Mesothelial cell of epicardium (in vitro differentiated cells): ENCODE results near the gene TICAM1. TPM values are rescaled to one million over a fixed set of nuclear protein-coding genes. Genes with fewer than 3 reads are reported as not detected.
A peak's percentile ranks its signal among the peaks of the same experiment; 100 is the strongest.

Experiments
- DNase-seq, 2 experiments: peaks; one replicate each; pipeline ENCODE4 v3.0.0; 2021; ENCODE audit warnings: low spot score in 2 of 2; ENCODE audit not compliant: unreplicated experiment in 2 of 2
- H3K27ac Mint-ChIP-seq: 2 replicates; pipeline ENCODE4 v1.8.0; 2021; ENCODE audit warnings: mixed read lengths
- H3K27me3 Mint-ChIP-seq: 2 replicates; pipeline ENCODE4 v1.8.0; 2021; ENCODE audit warnings: low read depth, mixed read lengths
- H3K36me3 Mint-ChIP-seq: 2 replicates; pipeline ENCODE4 v1.8.0; 2021; ENCODE audit warnings: mixed read lengths
- H3K4me1 Mint-ChIP-seq: 2 replicates; pipeline ENCODE4 v1.8.0; 2021; ENCODE audit warnings: mixed read lengths
- H3K4me3 Mint-ChIP-seq: 2 replicates; pipeline ENCODE4 v1.8.0; 2021; ENCODE audit warnings: mild to moderate bottlenecking, moderate library complexity, mixed read lengths
- H3K9me3 Mint-ChIP-seq: 2 replicates; pipeline ENCODE4 v1.8.0; 2021; ENCODE audit warnings: mixed read lengths
- CTCF ChIP-seq: fragments of 200-600 bp; sonication (generic); IDR thresholded peaks from one replicate; pipeline ENCODE4 v1.5.0; 2021; ENCODE audit warnings: antibody characterized with exemption; ENCODE audit not compliant: unreplicated experiment
- total RNA-seq: library from RNA; stranded (reverse); gene quantifications from 3 replicates; pipeline ENCODE4 v1.2.1, GENCODE V29; 2021

TICAM1 gene
- total RNA-seq, 1 donor from 2014 or later: 7.6 TPM

- no peak overlapping the region for H3K27ac Mint-ChIP-seq
- H3K27me3 Mint-ChIP-seq: no peaks in the 10 kb centered on the region
- peaks cover 2% of the 10 kb centered on the region for H3K4me1 Mint-ChIP-seq
- no peaks in the 10 kb centered on the region for H3K9me3 Mint-ChIP-seq
- H3K4me3 Mint-ChIP-seq: no peak overlapping the region
- TF ChIP-seq CTCF: peak; percentile 54
- peaks cover 2% of the 10 kb centered on the region for H3K36me3 Mint-ChIP-seq
- DNase-seq: peak; percentile 61 to 75
These were observed 27.5 kb downstream of the TICAM1 start for GRCh38 chr19:4803736-4804695.

GRCh38 chr19:4802711-4803110 lies 28.8 kb downstream of the TICAM1 start:
- Mint-ChIP-seq H3K4me3 (no peak overlapping the region), H3K36me3 (peaks cover 8% of the 10 kb centered on the region), H3K4me1 (peaks cover 2% of the 10 kb centered on the region), H3K27me3 (no peaks in the 10 kb centered on the region), H3K27ac (no peak overlapping the region), H3K9me3 (no peaks in the 10 kb centered on the region)
- DNase-seq: no peak
- no peak for TF ChIP-seq CTCF

- H3K4me1 Mint-ChIP-seq: peaks cover 2% of the 10 kb centered on the region
- DNase-seq: no peak
These were observed 30.4 kb downstream of the TICAM1 start for GRCh38 chr19:4801085-4801619.

GRCh38 chr19:4800591-4801081 lies 30.9 kb downstream of the TICAM1 start:
- Mint-ChIP-seq H3K27me3 (no peaks in the 10 kb centered on the region), H3K4me1 (peaks cover 2% of the 10 kb centered on the region), H3K4me3 (peak overlapping the region; percentile 8), H3K9me3 (no peaks in the 10 kb centered on the region), H3K27ac (no peak overlapping the region), H3K36me3 (peaks cover 12% of the 10 kb centered on the region)
- no peak for TF ChIP-seq CTCF
- DNase-seq: no peak

More at GRCh38 chr19:4801085-4801619, 30.4 kb downstream of the TICAM1 start:
- no peak for TF ChIP-seq CTCF
- H3K36me3 Mint-ChIP-seq: peaks cover 12% of the 10 kb centered on the region
- no peaks in the 10 kb centered on the region for H3K27me3 Mint-ChIP-seq
- H3K9me3 Mint-ChIP-seq: no peaks in the 10 kb centered on the region
- H3K27ac Mint-ChIP-seq: no peak overlapping the region
- H3K4me3 Mint-ChIP-seq: no peak overlapping the region

GRCh38 chr19:4795400-4795799 lies 36.1 kb downstream of the TICAM1 start:
- no peaks in the 10 kb centered on the region for H3K27me3 Mint-ChIP-seq
- peaks cover 14% of the 10 kb centered on the region for H3K36me3 Mint-ChIP-seq
- H3K9me3 Mint-ChIP-seq: no peaks in the 10 kb centered on the region
- H3K27ac Mint-ChIP-seq: no peak overlapping the region
- H3K4me1 Mint-ChIP-seq: peaks cover 13% of the 10 kb centered on the region
- DNase-seq: no peak
- TF ChIP-seq CTCF: no peak
- H3K4me3 Mint-ChIP-seq: no peak overlapping the region
